ENCODE measurements around the gene SP6. TPM values are rescaled to one million over a fixed set of nuclear protein-coding genes. Genes with fewer than 3 reads are reported as not detected.

The SP6 gene
- total RNA-seq, 1 donor from 2014 or later, result 2.0 TPM

- no peak overlapping the region for H3K4me3 ChIP-seq (ENCODE audit: low read depth, low read length)
- TF ChIP-seq, protein P1, sequence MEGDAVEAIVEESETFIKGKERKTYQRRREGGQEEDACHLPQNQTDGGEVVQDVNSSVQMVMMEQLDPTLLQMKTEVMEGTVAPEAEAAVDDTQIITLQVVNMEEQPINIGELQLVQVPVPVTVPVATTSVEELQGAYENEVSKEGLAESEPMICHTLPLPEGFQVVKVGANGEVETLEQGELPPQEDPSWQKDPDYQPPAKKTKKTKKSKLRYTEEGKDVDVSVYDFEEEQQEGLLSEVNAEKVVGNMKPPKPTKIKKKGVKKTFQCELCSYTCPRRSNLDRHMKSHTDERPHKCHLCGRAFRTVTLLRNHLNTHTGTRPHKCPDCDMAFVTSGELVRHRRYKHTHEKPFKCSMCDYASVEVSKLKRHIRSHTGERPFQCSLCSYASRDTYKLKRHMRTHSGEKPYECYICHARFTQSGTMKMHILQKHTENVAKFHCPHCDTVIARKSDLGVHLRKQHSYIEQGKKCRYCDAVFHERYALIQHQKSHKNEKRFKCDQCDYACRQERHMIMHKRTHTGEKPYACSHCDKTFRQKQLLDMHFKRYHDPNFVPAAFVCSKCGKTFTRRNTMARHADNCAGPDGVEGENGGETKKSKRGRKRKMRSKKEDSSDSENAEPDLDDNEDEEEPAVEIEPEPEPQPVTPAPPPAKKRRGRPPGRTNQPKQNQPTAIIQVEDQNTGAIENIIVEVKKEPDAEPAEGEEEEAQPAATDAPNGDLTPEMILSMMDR (conservative IDR thresholded peaks at IDR 0.05; ENCODE audit: low read depth, low read length), result no peak
- no peak for DNase-seq (ENCODE audit: low read depth)
Measured at GRCh38 chr17:47834756-47835155, 16.2 kb downstream of the SP6 start.

GRCh38 chr17:47831934-47832327 lies 19.0 kb downstream of the SP6 start:
- peak overlapping the region; percentile 82 for H3K4me3 ChIP-seq (ENCODE audit: low read depth, low read length)
- no peak for DNase-seq (ENCODE audit: low read depth)

GRCh38 chr17:47831003-47831933 lies 19.7 kb downstream of the SP6 start, which contains the start of the genes LRRC46 and MRPL10:
TSS of gene LRRC46 (plus strand) at chr17:47831670. CDS start at chr17:47831990, 320 bp downstream.
TSS of gene MRPL10 (minus strand) at chr17:47831541. CDS start at chr17:47831511, 30 bp downstream.
- DNase-seq (ENCODE audit: low read depth), result peak; percentile 43
- TF ChIP-seq, protein P1 (conservative IDR thresholded peaks at IDR 0.05; ENCODE audit: low read depth, low read length), result peak; percentile 60
- H3K4me3 ChIP-seq (ENCODE audit: low read depth, low read length), result peak within 1 kb of the TSS; percentile 82

More at GRCh38 chr17:47831934-47832327, 19.0 kb downstream of the SP6 start:
- TF ChIP-seq, protein P1 (conservative IDR thresholded peaks at IDR 0.05; ENCODE audit: low read depth, low read length), result no peak

- peak overlapping the region; percentile 82 for H3K4me3 ChIP-seq (ENCODE audit: low read depth, low read length)
- DNase-seq (ENCODE audit: low read depth), result no peak
- TF ChIP-seq, protein P1 (conservative IDR thresholded peaks at IDR 0.05; ENCODE audit: low read depth, low read length), result no peak
Measured at GRCh38 chr17:47830396-47831002, 20.5 kb downstream of the SP6 start.

- no peak overlapping the region for H3K4me3 ChIP-seq (ENCODE audit: low read depth, low read length)
- TF ChIP-seq, protein P1 (conservative IDR thresholded peaks at IDR 0.05; ENCODE audit: low read depth, low read length), result no peak
- no peak for DNase-seq (ENCODE audit: low read depth)
Measured at GRCh38 chr17:47829870-47830269, 21.1 kb downstream of the SP6 start.

DNA sequence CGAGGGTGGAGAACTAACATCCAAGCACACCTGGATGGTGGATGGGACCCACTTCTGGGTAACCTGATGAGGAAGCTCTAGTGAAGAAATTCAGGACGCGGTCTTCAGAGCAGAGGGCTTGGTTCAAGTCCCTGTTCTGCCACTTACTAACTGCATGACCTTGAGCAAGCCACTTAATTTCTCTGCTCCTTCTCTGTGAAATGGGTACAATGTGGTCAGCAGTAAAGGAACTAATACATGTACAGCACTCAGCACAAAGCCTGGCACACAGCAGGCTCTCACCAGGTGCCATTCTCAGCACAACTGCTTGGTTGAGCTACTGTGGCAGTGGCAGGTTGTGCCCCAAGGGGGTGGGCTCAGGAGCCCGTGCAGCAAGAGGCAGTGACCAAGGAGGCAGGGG lies 27.4 kb downstream of the SP6 start:
- no peak overlapping the region for H3K4me3 ChIP-seq (ENCODE audit: low read depth, low read length)
- TF ChIP-seq, protein P1 (conservative IDR thresholded peaks at IDR 0.05; ENCODE audit: low read depth, low read length), result no peak
- no peak for DNase-seq (ENCODE audit: low read depth)
